Activated B cell treated with CpG ODN at 0.5 μM for 24 hours (primary cell): ENCODE measurements around the gene SORL1. TPM values are rescaled to one million over a fixed set of nuclear protein-coding genes. Genes with fewer than 3 reads are reported as not detected.
"Not testable (repeated sequence)": the region's sequence is repeated elsewhere in the genome, so short reads cannot be mapped to it uniquely, and the experiment has no call there.

Experiments
- ATAC-seq: fragments of 200-7000 bp; cut with Tn5 transposase; one replicate; pipeline ENCODE4 v1.10.0; 2021; ENCODE audit warnings: low read depth, mild to moderate bottlenecking, moderate library complexity
- CTCF ChIA-PET: fragments of 350-600 bp; sonication (Branson Sonifier 250); formaldehyde crosslinking; loops from one replicate; lab custom pipeline; 2021; ENCODE audit warnings: antibody characterized with exemption; lab: Charles Lee
- POLR2A ChIA-PET: fragments of 350-600 bp; sonication (Branson Sonifier 250); formaldehyde crosslinking; loops from one replicate; lab custom pipeline; 2021; ENCODE audit warnings: antibody characterized with exemption; lab: Charles Lee
- DNase-seq: peaks from one replicate; pipeline ENCODE4 v3.0.0; 2022
- H3K27ac Mint-ChIP-seq: one replicate; pipeline ENCODE4 v1.8.0; 2020; ENCODE audit warnings: mixed read lengths
- H3K27me3 Mint-ChIP-seq: one replicate; pipeline ENCODE4 v1.8.0; 2021; ENCODE audit warnings: mixed read lengths
- H3K36me3 Mint-ChIP-seq: one replicate; pipeline ENCODE4 v1.8.0; 2021; ENCODE audit warnings: low read depth, mixed read lengths
- H3K4me1 Mint-ChIP-seq: one replicate; pipeline ENCODE4 v1.8.0; 2021; ENCODE audit warnings: mixed read lengths
- H3K4me3 Mint-ChIP-seq: one replicate; pipeline ENCODE4 v1.8.0; 2020; ENCODE audit warnings: mild to moderate bottlenecking, mixed read lengths
- H3K9me3 Mint-ChIP-seq: one replicate; pipeline ENCODE4 v1.8.0; 2020; ENCODE audit warnings: mixed read lengths
- CTCF ChIP-seq: fragments of 200-600 bp; IDR thresholded peaks from one replicate; pipeline ENCODE4 v1.8.0; 2022; ENCODE audit warnings: antibody characterized with exemption, mild to moderate bottlenecking
- intact Hi-C: fragments of 100-400 bp; cut with micrococcal nuclease; formaldehyde crosslinking; loops from one replicate; pipeline ENCODE4 v1.15.1; 2024
- total RNA-seq: library from RNA; stranded (reverse); gene quantifications from 2 replicates; pipeline ENCODE4 v1.2.3, GENCODE V29; 2022

Gene SORL1
- total RNA-seq, 1 donor from 2014 or later: 180 TPM

- H3K9me3 Mint-ChIP-seq: peaks cover 9% of the 10 kb centered on the region
- intact Hi-C loops: no loop called here
- peaks cover 87% of the 10 kb centered on the region for H3K36me3 Mint-ChIP-seq
- no peak overlapping the region for H3K27ac Mint-ChIP-seq
- no peak for DNase-seq
- POLR2A ChIA-PET: no interaction called here
- TF ChIP-seq CTCF: no peak
- no peaks in the 10 kb centered on the region for H3K27me3 Mint-ChIP-seq
- H3K4me1 Mint-ChIP-seq: peaks cover 34% of the 10 kb centered on the region
- no peak overlapping the region for H3K4me3 Mint-ChIP-seq
- no peak for ATAC-seq
- CTCF ChIA-PET: no interaction called here
These were observed 48.6 kb downstream of the SORL1 start for GRCh38 chr11:121500717-121501116.

- ChIA-PET CTCF (no interaction called here), POLR2A (no interaction called here)
- Mint-ChIP-seq H3K9me3 (peaks cover 18% of the 10 kb centered on the region), H3K4me3 (no peak overlapping the region), H3K27ac (no peak overlapping the region), H3K27me3 (no peaks in the 10 kb centered on the region), H3K36me3 (peaks cover 85% of the 10 kb centered on the region), H3K4me1 (peaks cover 13% of the 10 kb centered on the region)
- DNase-seq: no peak
- no peak for TF ChIP-seq CTCF
- ATAC-seq: no peak
- intact Hi-C loops: no loop called here
These were observed 50.9 kb downstream of the SORL1 start for GRCh38 chr11:121503051-121503450.

GRCh38 chr11:121506237-121506636 lies 54.1 kb downstream of the SORL1 start:
- H3K27me3 Mint-ChIP-seq, H3K27ac Mint-ChIP-seq, H3K4me1 Mint-ChIP-seq, DNase-seq, ATAC-seq, intact Hi-C loops, H3K4me3 Mint-ChIP-seq, CTCF ChIA-PET, POLR2A ChIA-PET: not testable (repeated sequence)
- Mint-ChIP-seq H3K9me3 (peaks cover 17% of the 10 kb centered on the region), H3K36me3 (peaks cover 79% of the 10 kb centered on the region)

GRCh38 chr11:121508449-121508848 lies 56.3 kb downstream of the SORL1 start:
- H3K4me1 Mint-ChIP-seq: peaks cover 17% of the 10 kb centered on the region
- no peaks in the 10 kb centered on the region for H3K27me3 Mint-ChIP-seq
- peaks cover 15% of the 10 kb centered on the region for H3K9me3 Mint-ChIP-seq
- DNase-seq (no peak), ATAC-seq (no peak)
- POLR2A ChIA-PET: interaction anchor here (0.6 to 1.5 kb wide), 2 partner anchors 81 to 1175 kb away, joined by 3 read pairs; no protein-coding TSS in a partner anchor
- intact Hi-C loops: no loop called here
- no peak overlapping the region for H3K27ac Mint-ChIP-seq
- CTCF ChIA-PET: no interaction called here
- H3K36me3 Mint-ChIP-seq: peaks cover 79% of the 10 kb centered on the region
- H3K4me3 Mint-ChIP-seq: no peak overlapping the region
- no peak for TF ChIP-seq CTCF

GRCh38 chr11:121510438-121510837 lies 58.3 kb downstream of the SORL1 start:
- Mint-ChIP-seq H3K4me3 (no peak overlapping the region), H3K27me3 (no peaks in the 10 kb centered on the region), H3K4me1 (peaks cover 18% of the 10 kb centered on the region), H3K36me3 (peaks cover 82% of the 10 kb centered on the region), H3K9me3 (peaks cover 11% of the 10 kb centered on the region), H3K27ac (no peak overlapping the region)
- no peak for TF ChIP-seq CTCF
- intact Hi-C loops: no loop called here
- ATAC-seq (no peak), DNase-seq (no peak)
- ChIA-PET POLR2A (no interaction called here), CTCF (no interaction called here)
